Heart left ventricle (tissue), 13 donors: ENCODE results near the gene MEIOB.

Experiments used
- POLR2A ChIP-seq, 2 donors: fragments of 450-650 bp; IDR thresholded peaks; one replicate each; pipeline ENCODE4 v1.6.1; 2017; ENCODE audit warnings: antibody characterized with exemption in 2 of 2, mild to moderate bottlenecking in 2 of 2, moderate library complexity in 2 of 2
- TF ChIP-seq, protein P1 (sequence below), 12 donors: fragments of 200-600 bp; sonication (generic) in 4 of 12; IDR thresholded peaks; one replicate each; pipeline versions ENCODE4 v1.5.0 to v1.8.0; 2018 to 2022; ENCODE audit warnings: antibody characterized with exemption in 12 of 12, mild to moderate bottlenecking in 5 of 12
- donor health status: ischemic (EF 13 %, LVEDD 7.1; RV severe dilation, severe dysfunction).
- donor health status: DM: no; HTN: yes; CAD: no.
- donor health status: DM: no; HTN: no; CAD: no.
- donor health status: ischemic (EF 25% LVEDD 6.9; RV normal size, moderate dysfunction).
- donor health status: ischemic (EF 25% LVEDD 5.7; RV mildly dilated, moderate dysfunction).
- donor health status: ischemic (EF 35%, LVEDD 5.7; RV mildly dilated, moderate dysfunction).
- donor health status: nonischemic (EF 11% LVEDD 7.7; RV severe dilation, severe dysfunction).
- donor health status: DM: yes; HTN: yes; CAD: no.
- donor health status: PGD.
- donor health status: ischemic (EF 29% LVEDD 5.4; RV normal size, mild dysfunction).
- donor health status: nonischemic (EF 23%, LVEDD 6.1; RV moderate dilation, normal function).

GRCh38 chr16:1787322-1788094 is 84.5 kb downstream of the MEIOB start:
- TF ChIP-seq, protein P1, sequence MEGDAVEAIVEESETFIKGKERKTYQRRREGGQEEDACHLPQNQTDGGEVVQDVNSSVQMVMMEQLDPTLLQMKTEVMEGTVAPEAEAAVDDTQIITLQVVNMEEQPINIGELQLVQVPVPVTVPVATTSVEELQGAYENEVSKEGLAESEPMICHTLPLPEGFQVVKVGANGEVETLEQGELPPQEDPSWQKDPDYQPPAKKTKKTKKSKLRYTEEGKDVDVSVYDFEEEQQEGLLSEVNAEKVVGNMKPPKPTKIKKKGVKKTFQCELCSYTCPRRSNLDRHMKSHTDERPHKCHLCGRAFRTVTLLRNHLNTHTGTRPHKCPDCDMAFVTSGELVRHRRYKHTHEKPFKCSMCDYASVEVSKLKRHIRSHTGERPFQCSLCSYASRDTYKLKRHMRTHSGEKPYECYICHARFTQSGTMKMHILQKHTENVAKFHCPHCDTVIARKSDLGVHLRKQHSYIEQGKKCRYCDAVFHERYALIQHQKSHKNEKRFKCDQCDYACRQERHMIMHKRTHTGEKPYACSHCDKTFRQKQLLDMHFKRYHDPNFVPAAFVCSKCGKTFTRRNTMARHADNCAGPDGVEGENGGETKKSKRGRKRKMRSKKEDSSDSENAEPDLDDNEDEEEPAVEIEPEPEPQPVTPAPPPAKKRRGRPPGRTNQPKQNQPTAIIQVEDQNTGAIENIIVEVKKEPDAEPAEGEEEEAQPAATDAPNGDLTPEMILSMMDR (IDR thresholded peaks at IDR 0.05), result no peak
- no peak for TF ChIP-seq POLR2A (IDR thresholded peaks at IDR 0.05)
